HG02678 (cell line): Measurements from ENCODE around the gene ALG3.
"Not testable (repeated sequence)": the region's sequence is repeated elsewhere in the genome, so short reads cannot be mapped to it uniquely, and the experiment has no call there.

Experiments
- ATAC-seq: cut with Tn5 transposase; IDR thresholded peaks from one replicate; pipeline ENCODE4 v1.9.1; 2021; ENCODE audit warnings: mild to moderate bottlenecking, moderate library complexity; ENCODE audit not compliant: unreplicated experiment

The ALG3 gene

DNA sequence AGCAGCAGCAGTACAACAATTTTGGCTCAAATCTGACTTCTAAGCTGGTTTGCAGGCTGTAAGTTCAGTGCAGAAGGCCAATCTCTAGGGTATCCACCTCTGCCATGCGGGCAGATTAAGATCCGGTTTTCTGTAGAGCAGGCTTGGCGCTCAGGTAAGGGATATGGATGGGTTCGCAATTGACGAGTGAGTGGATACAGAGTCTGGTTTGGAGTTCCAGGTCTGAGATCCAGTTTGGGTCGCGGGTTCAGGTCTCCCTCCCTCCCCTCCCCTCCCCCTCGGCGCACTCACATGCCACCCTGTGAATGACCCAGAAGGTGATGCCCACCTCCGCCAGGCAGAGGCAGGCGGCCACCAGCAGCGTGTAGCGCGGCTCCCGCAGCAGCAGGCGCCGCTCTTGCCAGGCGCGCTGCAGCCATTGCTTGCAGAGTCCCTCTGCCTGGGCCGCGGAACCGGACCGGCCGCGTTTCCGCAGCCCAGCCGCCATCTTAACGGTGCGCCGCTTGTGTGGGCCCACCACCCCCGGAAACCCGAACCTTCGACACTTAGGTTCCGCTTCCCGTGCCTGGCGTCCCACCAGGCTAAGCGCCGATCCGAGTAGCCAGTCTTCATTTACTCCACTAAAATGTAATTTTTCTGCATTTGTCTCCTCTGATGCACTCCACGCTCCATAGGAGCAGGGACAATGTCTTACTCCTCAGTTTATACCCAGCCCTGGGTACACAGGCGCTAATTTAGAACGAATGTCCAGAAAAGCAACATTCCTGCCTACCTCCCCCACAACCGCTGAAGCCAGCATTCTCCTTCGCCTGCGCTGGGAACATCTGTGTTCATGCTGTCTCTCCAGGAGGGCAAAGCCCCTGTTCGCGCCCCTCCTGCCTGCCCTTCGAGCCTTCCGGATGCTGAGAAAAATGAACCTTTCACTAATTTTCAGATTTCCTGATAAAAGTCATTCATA is at the start of gene ALG3:
ALG3 (minus strand) TSS at position 509 of the 958 bp plus-strand sequence; CDS start at position 487, 22 bp downstream.
- ATAC-seq, result peak; percentile 50

DNA sequence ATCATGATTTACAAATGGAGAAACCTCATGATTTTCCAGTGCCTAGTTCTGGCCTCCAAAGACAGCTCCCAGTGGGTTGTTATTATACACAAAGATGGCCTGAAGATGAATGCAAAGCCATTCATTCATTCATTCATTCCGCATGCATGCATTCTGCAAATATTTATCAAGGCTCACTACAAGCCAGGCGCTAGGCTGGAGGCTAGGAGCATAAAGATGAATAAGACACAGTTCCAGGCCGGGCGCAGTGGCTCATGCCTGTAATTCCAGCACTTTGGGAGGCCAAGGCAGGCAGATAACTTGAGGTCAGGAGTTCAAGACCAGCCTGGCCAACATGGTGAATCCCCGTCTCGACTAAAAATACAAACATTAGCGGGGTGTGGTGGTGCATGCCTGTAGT is 47.9 kb upstream of the ALG3 start:
- no peak for ATAC-seq

- no peak for ATAC-seq
Measured at GRCh38 chr3:184295771-184296170, 47.0 kb upstream of the ALG3 start.

DNA sequence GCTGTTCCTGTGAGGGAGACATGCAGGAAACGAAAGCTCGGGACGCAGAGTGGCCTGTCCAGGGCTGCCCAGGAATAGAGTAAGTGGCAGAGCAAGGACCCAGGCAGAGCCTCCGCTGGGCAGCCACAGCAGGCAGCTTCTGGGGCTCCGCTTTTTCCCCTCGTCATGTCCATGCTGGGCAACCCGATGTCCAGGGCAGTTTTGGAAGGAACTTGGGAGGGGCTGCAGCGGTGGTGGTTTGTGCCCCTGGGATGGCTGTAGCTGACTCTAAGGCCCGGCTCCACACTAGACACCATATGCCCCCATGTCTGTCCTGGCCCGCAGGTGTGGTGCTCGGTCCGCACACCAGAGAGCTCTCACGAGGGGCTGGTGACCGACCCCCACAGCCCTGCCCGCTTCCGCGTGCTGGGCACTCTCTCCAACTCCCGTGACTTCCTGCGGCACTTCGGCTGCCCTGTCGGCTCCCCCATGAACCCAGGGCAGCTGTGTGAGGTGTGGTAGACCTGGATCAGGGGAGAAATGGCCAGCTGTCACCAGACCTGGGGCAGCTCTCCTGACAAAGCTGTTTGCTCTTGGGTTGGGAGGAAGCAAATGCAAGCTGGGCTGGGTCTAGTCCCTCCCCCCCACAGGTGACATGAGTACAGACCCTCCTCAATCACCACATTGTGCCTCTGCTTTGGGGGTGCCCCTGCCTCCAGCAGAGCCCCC is 43.1 kb upstream of the ALG3 start:
- ATAC-seq, result no peak

GRCh38 chr3:184291044-184291737 is 42.4 kb upstream of the ALG3 start:
- ATAC-seq, result no peak

DNA sequence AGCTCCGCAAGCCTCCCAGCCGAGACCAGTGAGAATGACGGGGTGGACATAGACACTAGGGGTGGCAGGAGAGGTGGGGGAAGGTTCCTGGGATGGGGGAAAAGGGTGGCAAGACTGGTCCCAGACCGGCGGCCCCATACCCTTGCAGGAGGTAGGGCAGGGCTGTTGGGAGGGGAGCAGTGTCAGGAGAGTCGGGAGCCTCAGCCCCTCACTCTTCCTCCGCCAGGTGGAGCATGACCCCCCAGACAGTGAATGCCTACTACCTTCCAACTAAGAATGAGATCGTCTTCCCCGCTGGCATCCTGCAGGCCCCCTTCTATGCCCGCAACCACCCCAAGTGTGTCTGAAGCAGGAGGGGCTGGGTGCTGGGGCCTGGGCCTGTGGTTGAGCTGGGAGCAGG is 41.6 kb upstream of the ALG3 start:
- no peak for ATAC-seq

DNA sequence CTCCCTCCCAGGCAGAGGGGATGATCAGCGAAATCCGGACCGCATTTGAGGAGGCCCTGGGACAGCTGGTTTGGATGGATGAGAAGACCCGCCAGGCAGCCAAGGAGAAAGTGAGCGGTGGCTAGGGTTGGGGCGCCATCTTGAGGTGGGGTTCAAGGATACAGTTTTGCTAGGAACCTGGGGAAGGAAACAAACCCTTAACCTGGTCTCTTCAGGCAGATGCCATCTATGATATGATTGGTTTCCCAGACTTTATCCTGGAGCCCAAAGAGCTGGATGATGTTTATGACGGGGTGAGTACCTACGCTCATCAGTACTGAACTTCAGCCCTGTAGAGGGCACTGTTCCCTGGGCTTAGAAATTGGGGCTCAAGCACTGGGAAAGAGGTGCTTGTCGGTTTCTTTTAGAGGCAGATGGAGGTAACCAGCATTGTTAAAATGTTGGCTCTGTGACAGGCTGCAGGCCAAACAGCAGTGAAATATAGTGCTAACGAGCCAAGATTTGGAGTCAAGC is 40.7 kb upstream of the ALG3 start:
- no peak for ATAC-seq

DNA sequence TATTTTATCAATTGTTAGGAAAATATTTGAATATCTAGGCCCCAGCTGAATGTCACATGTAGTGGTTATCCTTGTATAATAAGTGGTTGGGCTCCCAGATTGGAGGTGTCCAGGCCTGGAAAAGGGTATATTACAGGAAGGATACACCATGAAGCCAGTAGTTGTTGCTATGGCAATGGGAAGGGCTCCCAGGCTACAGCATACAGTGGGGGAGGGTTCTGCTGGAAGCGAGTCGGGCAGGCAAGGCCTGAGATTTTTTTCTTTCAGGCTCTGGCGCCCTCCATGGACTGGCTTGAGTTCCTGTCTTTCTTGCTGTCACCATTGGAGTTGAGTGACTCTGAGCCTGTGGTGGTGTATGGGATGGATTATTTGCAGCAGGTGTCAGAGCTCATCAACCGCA is 35.9 kb upstream of the ALG3 start:
- no peak for ATAC-seq

DNA sequence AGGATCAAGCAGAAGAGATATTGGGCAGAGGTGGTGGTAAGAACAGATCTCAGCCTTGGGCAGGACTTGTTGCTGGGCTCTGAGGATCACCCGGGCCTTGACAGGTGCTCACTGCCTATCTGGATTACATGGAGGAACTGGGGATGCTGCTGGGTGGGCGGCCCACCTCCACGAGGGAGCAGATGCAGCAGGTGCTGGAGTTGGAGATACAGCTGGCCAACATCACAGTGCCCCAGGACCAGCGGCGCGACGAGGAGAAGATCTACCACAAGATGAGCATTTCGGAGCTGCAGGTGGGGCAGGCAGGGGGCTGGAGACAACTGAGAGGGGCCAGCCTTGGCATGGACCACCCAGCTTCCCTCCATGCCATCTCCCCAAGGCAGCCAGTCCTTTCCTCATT is 34.9 kb upstream of the ALG3 start:
- no peak for ATAC-seq

DNA sequence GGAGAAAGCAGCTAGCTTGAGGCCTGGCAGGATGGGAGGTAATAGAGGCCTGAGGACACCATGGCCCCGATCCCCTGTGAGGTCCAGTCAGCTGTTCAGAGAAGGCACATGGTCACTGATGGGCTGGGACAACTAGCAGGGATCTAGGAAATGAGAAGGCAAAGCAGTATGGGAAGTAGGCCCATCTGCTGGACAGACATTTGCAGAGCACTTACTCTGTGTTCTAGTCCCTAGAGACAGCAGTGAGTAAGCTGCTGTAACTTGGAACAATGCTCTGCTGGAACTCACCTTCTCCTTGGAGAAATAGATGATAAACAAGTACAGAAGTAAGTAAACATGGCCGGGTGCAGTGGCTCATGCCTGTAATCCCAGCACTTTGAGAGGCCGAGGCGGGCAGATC is 34.2 kb upstream of the ALG3 start:
- ATAC-seq, result no peak

DNA sequence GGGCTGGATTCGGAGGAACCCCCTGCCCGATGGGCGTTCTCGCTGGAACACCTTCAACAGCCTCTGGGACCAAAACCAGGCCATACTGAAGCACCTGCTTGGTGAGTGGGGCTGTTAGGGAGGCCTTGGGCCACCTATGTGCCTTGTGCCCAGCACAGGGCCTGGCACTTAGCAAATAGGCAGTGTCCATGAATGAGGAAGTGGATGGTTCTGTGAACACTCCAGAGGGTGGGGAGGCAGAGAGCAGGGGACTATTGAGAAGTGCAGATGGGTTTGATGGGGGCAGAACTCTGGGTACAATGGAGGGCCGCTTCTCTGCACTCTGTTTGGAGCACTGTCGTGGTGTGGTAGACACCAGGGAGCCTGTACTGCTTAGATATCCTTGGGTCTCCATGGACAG is 28.6 kb upstream of the ALG3 start:
- no peak for ATAC-seq

DNA sequence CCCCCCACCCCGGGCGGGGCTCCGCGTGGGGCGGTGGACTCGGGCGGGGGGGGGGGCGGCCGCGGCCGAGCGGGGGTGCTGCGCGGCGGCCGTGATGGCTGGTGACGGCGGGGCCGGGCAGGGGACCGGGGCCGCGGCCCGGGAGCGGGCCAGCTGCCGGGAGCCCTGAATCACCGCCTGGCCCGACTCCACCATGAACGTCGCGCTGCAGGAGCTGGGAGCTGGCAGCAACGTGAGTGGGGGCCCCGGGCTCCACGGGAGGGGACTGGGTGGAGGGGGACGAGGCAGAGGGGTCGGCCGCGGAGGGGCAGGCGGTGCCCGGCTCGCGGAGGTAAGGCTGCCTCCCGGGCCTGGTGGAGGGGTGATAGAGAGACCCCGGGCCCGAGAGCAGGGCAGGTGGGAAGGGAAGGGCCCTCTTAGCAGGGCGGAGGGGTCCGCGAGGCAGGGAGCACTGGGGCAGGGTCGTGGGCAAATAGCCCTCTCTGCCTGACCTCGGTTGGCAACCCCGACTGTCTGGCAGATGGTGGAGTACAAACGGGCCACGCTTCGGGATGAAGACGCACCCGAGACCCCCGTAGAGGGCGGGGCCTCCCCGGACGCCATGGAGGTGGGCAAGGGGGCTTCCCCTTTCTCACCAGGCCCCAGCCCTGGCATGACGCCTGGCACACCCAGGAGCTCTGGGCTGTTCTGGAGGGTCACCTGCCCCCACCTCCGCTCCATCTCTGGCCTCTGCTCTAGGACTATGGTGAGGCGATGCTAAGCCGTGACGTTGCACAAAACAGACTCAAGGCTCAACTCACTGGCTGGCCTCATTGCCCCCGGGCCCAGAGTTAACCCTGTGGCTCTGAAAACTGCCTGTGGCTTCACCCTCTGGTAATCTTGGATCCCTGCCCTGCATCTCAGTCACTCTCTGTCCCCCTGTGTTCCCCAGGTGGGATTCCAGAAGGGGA is 27.5 kb upstream of the ALG3 start, which contains the start of gene ECE2:
ECE2 (plus strand) TSS at position 62 of the 950 bp plus-strand sequence; CDS start at position 194, 132 bp downstream.
- ATAC-seq, result no peak

- ATAC-seq, result no peak
Measured at GRCh38 chr3:184275381-184275701, 26.6 kb upstream of the ALG3 start.

- no peak for ATAC-seq
Measured at GRCh38 chr3:184272269-184272668, 23.5 kb upstream of the ALG3 start.

DNA sequence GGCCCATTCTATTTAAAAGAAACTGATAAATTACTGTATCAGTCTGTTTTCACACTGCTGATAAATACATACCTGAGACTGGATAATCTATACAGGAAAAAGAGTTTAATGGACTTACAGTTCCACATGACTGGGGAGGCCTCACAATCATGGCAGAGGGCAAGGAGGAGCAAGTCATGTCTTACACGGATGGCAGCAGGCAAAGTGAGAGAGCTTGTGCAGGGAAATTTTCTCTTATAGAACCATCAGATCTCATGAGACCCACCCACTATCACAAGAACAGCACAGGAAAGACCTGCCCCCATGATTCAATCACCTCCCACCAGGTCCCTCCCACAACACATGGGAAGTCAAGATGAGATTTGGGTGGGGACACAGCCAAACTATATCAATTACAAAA is 18.5 kb upstream of the ALG3 start:
- ATAC-seq, result not testable (repeated sequence)

DNA sequence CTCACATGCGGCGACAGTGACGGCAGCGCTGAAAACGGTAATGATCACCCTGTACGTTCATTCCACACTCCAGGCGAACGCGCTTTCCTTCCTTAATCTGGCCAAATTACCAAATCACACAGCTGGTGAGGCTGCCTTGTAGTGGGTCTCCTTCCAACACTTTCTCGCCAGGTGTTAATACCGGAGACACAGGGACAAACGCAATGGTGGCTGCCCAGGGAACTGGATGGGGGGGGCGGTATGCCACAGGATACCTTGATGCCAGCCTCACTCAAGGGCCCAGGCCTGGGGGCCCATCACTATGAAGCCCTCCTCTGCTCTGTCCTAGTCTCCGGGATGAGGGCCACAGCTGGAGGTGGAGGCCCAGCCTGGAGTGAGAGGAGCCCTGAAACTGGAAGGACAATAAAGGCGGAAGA is 14.0 kb upstream of the ALG3 start:
- ATAC-seq, result no peak

DNA sequence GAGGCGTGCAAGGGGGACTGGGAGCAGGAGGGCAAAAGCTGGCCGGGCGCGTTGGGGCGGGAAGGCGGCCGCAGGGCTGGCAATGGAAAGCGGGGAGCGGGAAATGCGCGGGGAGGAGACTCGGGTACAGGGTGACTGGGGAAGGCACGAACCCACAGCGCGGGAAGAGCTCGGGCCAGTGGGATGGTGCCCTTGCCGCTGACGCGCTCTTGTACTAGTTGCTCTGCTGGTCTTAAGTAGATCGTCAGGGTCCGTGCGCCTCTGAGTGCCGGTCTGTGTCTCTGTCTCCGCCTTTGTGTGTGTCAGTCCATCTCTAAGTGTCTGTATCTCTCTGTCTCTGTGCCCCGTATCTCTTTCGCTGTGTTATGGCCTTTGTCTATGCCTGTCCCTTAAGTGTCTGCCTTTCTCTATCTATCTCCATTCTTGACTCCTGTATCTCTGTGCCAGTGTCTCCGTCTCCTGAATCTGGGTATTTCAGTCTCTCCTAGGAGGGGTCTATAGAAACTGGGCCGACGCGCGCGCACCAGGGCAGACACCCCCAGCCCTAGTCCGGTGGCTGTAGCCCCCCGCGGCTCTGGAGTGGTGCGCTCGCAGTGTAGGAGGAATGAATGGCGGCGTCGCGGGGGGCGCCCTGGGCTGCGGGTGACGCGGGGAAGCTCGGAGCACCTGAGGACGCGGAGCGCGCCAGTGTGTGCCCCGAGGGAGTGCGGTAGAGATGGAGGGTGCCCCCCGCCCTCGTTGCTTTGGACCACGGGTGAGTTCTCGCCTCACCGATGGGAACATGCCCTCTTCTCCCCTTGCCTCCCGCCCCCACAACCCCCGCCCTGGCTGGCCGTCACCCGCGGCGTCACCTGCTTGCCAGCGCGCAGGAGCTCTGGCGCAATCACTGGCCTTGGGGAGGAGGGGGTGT is 13.3 kb upstream of the ALG3 start:
- no peak for ATAC-seq

GRCh38 chr3:184261270-184261853 is 12.6 kb upstream of the ALG3 start, which contains the start of gene CAMK2N2:
Gene CAMK2N2, minus strand, starts transcription at chr3:184261553. Its CDS starts 268 bp downstream, at chr3:184261285.
- ATAC-seq, result peak; percentile 54
